NCI-H460 (cell line): ENCODE results near the gene STXBP5. TPM values are rescaled to one million over a fixed set of nuclear protein-coding genes. Genes with fewer than 3 reads are reported as not detected.
"Not testable (repeated sequence)": the region's sequence is repeated elsewhere in the genome, so short reads cannot be mapped to it uniquely, and the experiment has no call there.

Experiments used
- DNase-seq: peaks from one replicate; pipeline ENCODE4 v3.0.0-alpha.2; 2016; ENCODE audit warnings: low read depth; ENCODE audit errors: extremely low read depth
- total RNA-seq: library from RNA; depleted of rRNA; stranded (reverse); fragments of >200 nt; shearing (Covaris generic); gene quantifications from 2 replicates; pipeline ENCODE4 v1.2.3, GENCODE V29; 2014

STXBP5 gene
- total RNA-seq, 1 experiment from 2014 or later = 22.5 TPM

GRCh38 chr6:147361311-147361981 lies 157.2 kb downstream of the STXBP5 start:
- DNase-seq = no peak

GRCh38 chr6:147366290-147366689 lies 162.1 kb downstream of the STXBP5 start:
- no peak for DNase-seq

GRCh38 chr6:147371325-147371724 lies 167.1 kb downstream of the STXBP5 start:
- DNase-seq = no peak

- DNase-seq = no peak
Observed at GRCh38 chr6:147372806-147373205, 168.6 kb downstream of the STXBP5 start.

- DNase-seq = no peak
Observed at GRCh38 chr6:147378819-147379218, 174.6 kb downstream of the STXBP5 start.

GRCh38 chr6:147380841-147381240 lies 176.6 kb downstream of the STXBP5 start:
- DNase-seq = not testable (repeated sequence)

- DNase-seq = no peak
Observed at GRCh38 chr6:147381712-147382111, 177.5 kb downstream of the STXBP5 start.

GRCh38 chr6:147382945-147383554 lies 178.8 kb downstream of the STXBP5 start:
- peak; percentile 30 for DNase-seq

GRCh38 chr6:147384029-147384428 lies 179.8 kb downstream of the STXBP5 start:
- DNase-seq = no peak

- no peak for DNase-seq
Observed at GRCh38 chr6:147384737-147385710, 180.8 kb downstream of the STXBP5 start.

GRCh38 chr6:147389463-147389862 lies 185.2 kb downstream of the STXBP5 start:
- no peak for DNase-seq

GRCh38 chr6:147390909-147391536 lies 186.8 kb downstream of the STXBP5 start:
- DNase-seq = peak; percentile 23

GRCh38 chr6:147392917-147393625 lies 188.9 kb downstream of the STXBP5 start:
- no peak for DNase-seq

- no peak for DNase-seq
Observed at GRCh38 chr6:147395158-147395557, 190.9 kb downstream of the STXBP5 start.

- DNase-seq = no peak
Observed at GRCh38 chr6:147397306-147397705, 193.1 kb downstream of the STXBP5 start.

- no peak for DNase-seq
Observed at GRCh38 chr6:147400968-147401367, 196.8 kb downstream of the STXBP5 start.

GRCh38 chr6:147401779-147402178 lies 197.6 kb downstream of the STXBP5 start:
- no peak for DNase-seq

- DNase-seq = no peak
Observed at GRCh38 chr6:147406783-147407182, 202.6 kb downstream of the STXBP5 start.

- no peak for DNase-seq
Observed at GRCh38 chr6:147407571-147407970, 203.4 kb downstream of the STXBP5 start.

- DNase-seq = no peak
Observed at GRCh38 chr6:147416622-147417021, 212.4 kb downstream of the STXBP5 start.
